ENCODE data around the gene TSPAN3.

GRCh38 chr15:77059786-77060361 lies 11.0 kb downstream of the TSPAN3 start:
- TF ChIP-seq FOXM1 (IDR thresholded peaks at IDR 0.05; ENCODE audit: borderline replicate concordance), result no peak
- no peak for TF ChIP-seq ARNT (IDR thresholded peaks at IDR 0.05)
- TF ChIP-seq FOXA1 (IDR thresholded peaks at IDR 0.05), result no peak
- no peak for TF ChIP-seq SUZ12 (IDR thresholded peaks at IDR 0.05)
- TF ChIP-seq L3MBTL2 (conservative IDR thresholded peaks at IDR 0.05), result no peak
- TF ChIP-seq SP1 (IDR thresholded peaks at IDR 0.05), result no peak
- no peak for TF ChIP-seq CTBP1 (IDR thresholded peaks at IDR 0.05; ENCODE audit: borderline replicate concordance)
- no peak for TF ChIP-seq PKNOX1 (IDR thresholded peaks at IDR 0.05)
- TF ChIP-seq ELF4 (IDR thresholded peaks at IDR 0.05), result no peak
- no peak for TF ChIP-seq TARDBP (IDR thresholded peaks at IDR 0.05)
- TF ChIP-seq HDGF (IDR thresholded peaks at IDR 0.05; ENCODE audit: borderline replicate concordance), result no peak
